ENCODE measurements around the gene ZNF594.
A peak's percentile ranks its signal among the peaks of the same experiment; 100 is the strongest.
"Not testable (repeated sequence)": the region's sequence is repeated elsewhere in the genome, so short reads cannot be mapped to it uniquely, and the experiment has no call there.

Gene ZNF594

GRCh38 chr17:5191541-5192417 is at the start of gene ZNF594:
ZNF594 (minus strand) TSS chr17:5191868; CDS start chr17:5184256, 7,612 bp downstream.
- DNase-seq: peak; percentile 53 to 97 (median 92)

- DNase-seq: not testable (repeated sequence)
These were observed 48.1 kb upstream of the ZNF594 start for GRCh38 chr17:5239769-5240168.

- no peak for DNase-seq
These were observed 46.7 kb upstream of the ZNF594 start for GRCh38 chr17:5238333-5238732.

- peak in 10 of 51 donors; percentile 4 to 45 (median 12) for DNase-seq
These were observed 45.9 kb upstream of the ZNF594 start for GRCh38 chr17:5237541-5238016.

- DNase-seq: no peak
These were observed 45.4 kb upstream of the ZNF594 start for GRCh38 chr17:5236938-5237540.

- DNase-seq: peak in 21 of 51 donors; percentile 4 to 49 (median 17)
These were observed 43.2 kb upstream of the ZNF594 start, which contains the start of gene SCIMP for GRCh38 chr17:5234645-5235576. SCIMP (minus strand) TSS chr17:5234860; CDS start chr17:5234755, 105 bp downstream.

- not testable (repeated sequence) for DNase-seq
These were observed 41.8 kb upstream of the ZNF594 start for GRCh38 chr17:5233492-5233891.

- no peak for DNase-seq
These were observed 35.5 kb upstream of the ZNF594 start for GRCh38 chr17:5226940-5227878.

- DNase-seq: no peak
These were observed 34.2 kb upstream of the ZNF594 start for GRCh38 chr17:5225668-5226457.

GRCh38 chr17:5221912-5222311 is 30.2 kb upstream of the ZNF594 start:
- DNase-seq: not testable (repeated sequence)

- no peak for DNase-seq
These were observed 28.4 kb upstream of the ZNF594 start for GRCh38 chr17:5220074-5220473.

GRCh38 chr17:5219536-5219935 is 27.9 kb upstream of the ZNF594 start:
- no peak for DNase-seq

GRCh38 chr17:5217562-5217961 is 25.9 kb upstream of the ZNF594 start:
- DNase-seq: not testable (repeated sequence)

GRCh38 chr17:5211458-5211857 is 19.8 kb upstream of the ZNF594 start:
- DNase-seq: no peak

- no peak for DNase-seq
These were observed 19.1 kb upstream of the ZNF594 start for GRCh38 chr17:5210614-5211252.

- DNase-seq: no peak
These were observed 18.4 kb upstream of the ZNF594 start for GRCh38 chr17:5210091-5210490.

- DNase-seq: no peak
These were observed 17.7 kb upstream of the ZNF594 start for GRCh38 chr17:5209396-5209795.

GRCh38 chr17:5203908-5204294 is 12.2 kb upstream of the ZNF594 start:
- DNase-seq: no peak
